ENCODE data around the gene E2F8.

The E2F8 gene

DNA sequence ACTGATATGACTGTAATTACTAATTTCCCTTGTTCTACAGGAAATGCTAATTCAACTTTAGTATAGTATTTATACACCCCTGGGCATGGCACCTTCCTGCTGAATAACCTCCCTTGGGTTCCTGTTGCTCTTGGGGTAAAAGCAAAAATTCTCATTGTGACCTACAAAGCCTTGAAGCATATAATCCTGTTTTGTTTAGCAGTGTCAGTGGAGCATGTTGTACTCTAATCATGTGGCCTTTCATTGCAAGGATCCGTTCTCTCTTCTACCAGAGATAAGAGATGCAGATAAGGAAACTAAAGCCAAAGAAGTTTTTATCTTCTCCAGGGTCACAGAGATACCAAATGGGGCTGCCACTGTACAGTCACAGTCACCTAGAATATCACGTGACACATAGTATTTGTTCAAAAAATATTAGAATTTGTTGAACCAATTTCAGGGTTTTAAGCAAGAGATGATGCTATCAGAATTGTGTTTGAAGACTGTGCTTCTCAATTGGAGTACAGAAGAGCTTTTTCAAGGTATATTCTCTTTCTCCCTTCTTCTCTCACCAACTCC is 64.0 kb downstream of the E2F8 start:
- Histone ChIP-seq H3K9me3 (ENCODE audit: control insufficient read depth, insufficient read depth, low read depth, low read length) (no peaks in the 10 kb centered on the region), H3K4me1 (ENCODE audit: control insufficient read depth, insufficient read depth, low read length) (no peaks in the 10 kb centered on the region), H3K27ac (ENCODE audit: extremely low read depth, low read depth, low read length) (no peak overlapping the region), H3K4me3 (ENCODE audit: low read depth, low read length) (no peak overlapping the region), H3K36me3 (ENCODE audit: control insufficient read depth in 2 of 2, insufficient read depth in 1 of 2, low read length in 2 of 2) (peaks cover 0 to 47% of the 10 kb centered on the region in 2 experiments; a peak in 2 of 3 replicates)
- ChIA-PET POLR2A (no interaction called here), CTCF (interaction anchor here (0.6 to 3.0 kb wide), 2 partner anchors 54 to 100 kb away, joined by 3 to 9 read pairs; no protein-coding TSS in a partner anchor)
- TF ChIP-seq ZNF416 (tag by site-specific recombination; IDR thresholded peaks at IDR 0.05) (no peak), REPIN1 (tag by site-specific recombination; IDR thresholded peaks at IDR 0.05; ENCODE audit: low read depth) (no peak), ZBTB8A (tag by site-specific recombination; IDR thresholded peaks at IDR 0.05) (no peak), ZNF114 (tag by site-specific recombination; IDR thresholded peaks at IDR 0.05) (no peak), MEIS1 (CRISPR knock-in tag; IDR thresholded peaks at IDR 0.05; ENCODE audit: borderline replicate concordance) (no peak), ZNF548 (tag by site-specific recombination; IDR thresholded peaks at IDR 0.05) (no peak), ZNF560 (tag by site-specific recombination; IDR thresholded peaks at IDR 0.05; ENCODE audit: borderline replicate concordance) (no peak), ZNF24 (tag by site-specific recombination; IDR thresholded peaks at IDR 0.05) (no peak)
- TF ChIP-seq, protein P1, sequence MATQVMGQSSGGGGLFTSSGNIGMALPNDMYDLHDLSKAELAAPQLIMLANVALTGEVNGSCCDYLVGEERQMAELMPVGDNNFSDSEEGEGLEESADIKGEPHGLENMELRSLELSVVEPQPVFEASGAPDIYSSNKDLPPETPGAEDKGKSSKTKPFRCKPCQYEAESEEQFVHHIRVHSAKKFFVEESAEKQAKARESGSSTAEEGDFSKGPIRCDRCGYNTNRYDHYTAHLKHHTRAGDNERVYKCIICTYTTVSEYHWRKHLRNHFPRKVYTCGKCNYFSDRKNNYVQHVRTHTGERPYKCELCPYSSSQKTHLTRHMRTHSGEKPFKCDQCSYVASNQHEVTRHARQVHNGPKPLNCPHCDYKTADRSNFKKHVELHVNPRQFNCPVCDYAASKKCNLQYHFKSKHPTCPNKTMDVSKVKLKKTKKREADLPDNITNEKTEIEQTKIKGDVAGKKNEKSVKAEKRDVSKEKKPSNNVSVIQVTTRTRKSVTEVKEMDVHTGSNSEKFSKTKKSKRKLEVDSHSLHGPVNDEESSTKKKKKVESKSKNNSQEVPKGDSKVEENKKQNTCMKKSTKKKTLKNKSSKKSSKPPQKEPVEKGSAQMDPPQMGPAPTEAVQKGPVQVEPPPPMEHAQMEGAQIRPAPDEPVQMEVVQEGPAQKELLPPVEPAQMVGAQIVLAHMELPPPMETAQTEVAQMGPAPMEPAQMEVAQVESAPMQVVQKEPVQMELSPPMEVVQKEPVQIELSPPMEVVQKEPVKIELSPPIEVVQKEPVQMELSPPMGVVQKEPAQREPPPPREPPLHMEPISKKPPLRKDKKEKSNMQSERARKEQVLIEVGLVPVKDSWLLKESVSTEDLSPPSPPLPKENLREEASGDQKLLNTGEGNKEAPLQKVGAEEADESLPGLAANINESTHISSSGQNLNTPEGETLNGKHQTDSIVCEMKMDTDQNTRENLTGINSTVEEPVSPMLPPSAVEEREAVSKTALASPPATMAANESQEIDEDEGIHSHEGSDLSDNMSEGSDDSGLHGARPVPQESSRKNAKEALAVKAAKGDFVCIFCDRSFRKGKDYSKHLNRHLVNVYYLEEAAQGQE (tag by site-specific recombination; IDR thresholded peaks at IDR 0.05): no peak
- TF ChIP-seq, protein P2, sequence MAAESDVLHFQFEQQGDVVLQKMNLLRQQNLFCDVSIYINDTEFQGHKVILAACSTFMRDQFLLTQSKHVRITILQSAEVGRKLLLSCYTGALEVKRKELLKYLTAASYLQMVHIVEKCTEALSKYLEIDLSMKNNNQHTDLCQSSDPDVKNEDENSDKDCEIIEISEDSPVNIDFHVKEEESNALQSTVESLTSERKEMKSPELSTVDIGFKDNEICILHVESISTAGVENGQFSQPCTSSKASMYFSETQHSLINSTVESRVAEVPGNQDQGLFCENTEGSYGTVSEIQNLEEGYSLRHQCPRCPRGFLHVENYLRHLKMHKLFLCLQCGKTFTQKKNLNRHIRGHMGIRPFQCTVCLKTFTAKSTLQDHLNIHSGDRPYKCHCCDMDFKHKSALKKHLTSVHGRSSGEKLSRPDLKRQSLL (tag by site-specific recombination; IDR thresholded peaks at IDR 0.05): no peak
